GM19240 (cell line): Measurements from ENCODE around the gene ZNF688.
"Not testable (repeated sequence)": the region's sequence is repeated elsewhere in the genome, so short reads cannot be mapped to it uniquely, and the experiment has no call there.

Experiments
- DNase-seq: peaks from one replicate; pipeline ENCODE4 v3.0.0; 2011; ENCODE audit warnings: low spot score; ENCODE audit not compliant: insufficient read length

The ZNF688 gene

DNA sequence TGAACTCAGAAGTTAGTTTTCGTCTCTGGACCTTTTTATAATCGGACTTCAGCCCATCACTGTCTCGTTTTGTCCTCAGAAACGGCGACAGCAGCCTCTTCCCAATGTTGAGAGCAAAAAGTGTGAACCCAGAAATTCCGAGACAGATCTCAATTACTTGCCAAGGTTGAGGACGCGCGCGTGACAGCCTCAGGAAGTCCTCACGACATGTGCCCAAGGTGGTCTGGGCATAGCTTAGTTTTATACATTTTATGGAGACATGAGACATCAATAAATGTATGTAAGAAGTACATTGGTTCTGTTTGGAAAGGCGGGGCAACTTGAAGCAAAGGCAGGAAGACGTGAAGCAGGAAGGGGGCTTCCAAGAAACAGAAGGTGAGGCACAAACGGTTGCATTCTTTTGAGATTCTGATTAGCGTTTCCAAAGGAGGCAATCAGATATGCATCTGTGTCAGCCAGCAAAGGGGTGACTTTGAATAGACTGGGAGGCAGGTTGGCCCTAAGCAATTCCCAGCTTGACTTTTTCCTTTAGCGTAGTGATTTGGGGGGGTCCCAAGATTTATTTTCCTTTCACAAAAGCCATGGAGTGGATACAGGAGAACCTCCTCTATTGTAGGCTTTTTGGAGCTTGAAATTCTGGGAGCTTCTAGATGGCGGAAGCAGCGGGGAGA is 36.3 kb downstream of the ZNF688 start:
- no peak for DNase-seq

DNA sequence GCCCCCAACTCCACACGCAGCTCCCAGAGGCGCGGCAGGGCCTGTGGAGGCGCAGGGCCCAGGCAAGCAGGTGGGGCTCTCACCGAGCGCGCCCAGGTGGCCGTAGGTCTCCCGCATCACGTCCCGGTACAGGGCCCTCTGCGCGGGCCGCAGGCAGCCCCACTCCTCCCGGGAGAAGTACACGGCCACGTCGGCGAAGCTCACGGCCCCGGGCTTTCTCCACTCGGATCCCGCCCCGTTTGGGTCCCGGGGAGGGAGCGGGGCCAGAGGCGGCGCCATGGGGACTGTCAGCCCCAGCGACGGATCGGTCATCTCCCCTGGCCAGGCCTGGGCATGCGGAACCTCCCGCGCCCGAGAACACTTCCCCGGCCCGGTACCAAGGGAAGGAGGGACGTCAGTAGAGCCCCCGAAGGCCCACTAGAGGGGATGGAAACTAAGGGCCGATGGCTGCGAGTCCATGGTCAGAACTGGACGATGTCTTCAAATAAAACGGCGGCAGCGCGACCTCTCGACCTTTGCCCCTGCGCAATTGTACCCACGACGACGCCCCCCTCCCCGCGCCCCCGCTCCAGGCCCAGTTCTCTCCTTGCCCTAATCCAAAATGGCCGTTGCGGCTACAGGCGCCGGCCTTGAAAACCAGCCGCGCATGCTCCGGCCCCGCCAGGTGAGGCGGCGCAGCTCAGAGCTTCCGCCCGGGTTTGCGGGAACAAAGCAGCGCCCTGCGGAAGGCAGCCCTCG is 37.0 kb downstream of the ZNF688 start, which contains the start of gene ZNF747:
ZNF747 (minus strand) TSS at position 491 of the 738 bp plus-strand sequence; CDS start at position 312, 179 bp downstream.
- peak; percentile 93 for DNase-seq

DNA sequence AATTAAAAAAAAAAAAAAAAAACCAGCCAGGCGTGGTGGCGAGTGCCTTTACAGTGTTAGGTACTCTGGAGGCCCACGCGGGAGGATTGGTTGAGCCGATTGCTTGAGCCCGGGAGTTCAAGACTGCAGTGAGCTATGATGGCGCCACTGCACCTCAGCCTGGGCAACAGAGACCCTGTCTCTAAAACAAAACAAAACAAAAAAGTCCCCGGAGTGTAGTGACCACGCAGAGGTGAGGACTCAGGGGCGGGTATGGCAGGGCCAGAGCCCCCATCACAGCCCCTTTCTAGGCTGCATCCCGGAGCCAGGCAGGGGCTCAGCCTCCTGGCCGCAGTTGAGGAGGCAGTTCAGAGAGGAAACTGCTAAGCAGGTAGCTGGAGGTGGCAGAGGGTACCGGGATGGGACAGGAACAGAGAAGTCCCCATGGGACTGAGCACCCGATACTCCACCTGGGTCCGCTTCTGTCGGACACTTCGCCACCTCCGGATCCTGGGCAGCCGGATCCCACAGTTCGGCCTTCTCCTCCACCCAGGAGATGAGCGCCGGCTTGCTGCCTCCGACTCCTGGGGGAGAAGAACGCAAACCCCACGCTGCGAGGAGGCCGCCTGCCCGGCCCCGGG is 37.7 kb downstream of the ZNF688 start:
- no peak for DNase-seq

DNA sequence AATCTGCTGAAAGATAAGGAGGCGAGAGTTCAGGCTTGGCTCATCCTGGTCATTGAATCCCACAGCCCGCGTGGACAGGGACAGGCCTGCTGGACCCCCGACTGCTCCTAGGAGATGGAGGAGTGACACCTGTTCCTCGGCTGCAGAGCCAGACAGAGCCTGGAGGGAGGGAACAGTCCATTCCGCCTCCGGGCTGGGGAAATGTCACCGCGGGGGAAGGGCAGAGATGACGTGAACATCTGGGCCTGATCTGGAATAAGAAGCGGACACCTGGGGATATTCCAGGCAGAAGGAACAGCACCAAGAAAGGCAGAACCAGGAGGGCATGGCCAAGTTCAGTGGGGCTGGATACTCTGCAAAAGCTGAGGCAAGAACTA is 38.4 kb downstream of the ZNF688 start:
- no peak for DNase-seq

DNA sequence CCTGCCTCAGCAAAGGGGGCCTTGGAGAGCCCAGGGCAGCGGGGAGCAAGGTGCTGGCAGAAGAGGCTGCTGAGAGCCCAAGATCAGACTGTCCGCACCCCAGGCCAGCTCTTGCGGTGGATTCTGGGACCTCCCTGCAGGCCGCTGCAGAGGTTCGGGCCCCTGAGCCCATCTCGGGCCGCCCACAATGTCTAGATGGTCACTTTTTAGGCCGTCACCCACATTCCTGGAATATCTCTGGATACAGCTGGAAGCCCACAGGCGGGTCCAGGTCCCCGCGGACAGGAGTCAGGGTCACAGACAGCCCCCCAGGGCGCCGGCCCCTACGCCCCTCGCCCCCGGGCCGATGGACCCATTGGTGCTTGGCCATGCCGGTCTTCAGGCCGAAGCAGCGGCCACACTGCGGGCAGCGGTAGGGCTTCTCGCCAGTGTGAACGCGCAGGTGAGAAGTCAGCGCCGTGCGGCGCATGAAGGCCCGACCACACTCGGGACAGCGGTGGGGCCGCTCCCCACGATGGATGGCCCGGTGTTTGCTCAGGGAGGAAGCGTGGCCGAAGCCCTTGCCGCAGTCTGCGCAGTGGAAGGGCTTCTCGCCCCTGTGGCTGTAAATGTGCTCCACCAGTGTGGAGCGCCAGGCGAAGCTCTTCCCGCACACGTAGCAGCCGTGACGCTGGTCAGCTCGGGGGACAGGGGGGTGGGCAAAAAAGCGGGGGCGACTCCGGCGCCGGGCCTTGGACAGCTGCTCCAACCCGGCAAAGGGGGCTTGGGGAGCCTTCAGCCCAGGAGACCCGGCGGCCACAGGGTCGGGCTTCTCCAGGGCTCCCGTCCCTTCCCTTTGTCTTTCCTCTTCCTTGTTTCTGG is 39.0 kb downstream of the ZNF688 start:
- DNase-seq, result no peak

DNA sequence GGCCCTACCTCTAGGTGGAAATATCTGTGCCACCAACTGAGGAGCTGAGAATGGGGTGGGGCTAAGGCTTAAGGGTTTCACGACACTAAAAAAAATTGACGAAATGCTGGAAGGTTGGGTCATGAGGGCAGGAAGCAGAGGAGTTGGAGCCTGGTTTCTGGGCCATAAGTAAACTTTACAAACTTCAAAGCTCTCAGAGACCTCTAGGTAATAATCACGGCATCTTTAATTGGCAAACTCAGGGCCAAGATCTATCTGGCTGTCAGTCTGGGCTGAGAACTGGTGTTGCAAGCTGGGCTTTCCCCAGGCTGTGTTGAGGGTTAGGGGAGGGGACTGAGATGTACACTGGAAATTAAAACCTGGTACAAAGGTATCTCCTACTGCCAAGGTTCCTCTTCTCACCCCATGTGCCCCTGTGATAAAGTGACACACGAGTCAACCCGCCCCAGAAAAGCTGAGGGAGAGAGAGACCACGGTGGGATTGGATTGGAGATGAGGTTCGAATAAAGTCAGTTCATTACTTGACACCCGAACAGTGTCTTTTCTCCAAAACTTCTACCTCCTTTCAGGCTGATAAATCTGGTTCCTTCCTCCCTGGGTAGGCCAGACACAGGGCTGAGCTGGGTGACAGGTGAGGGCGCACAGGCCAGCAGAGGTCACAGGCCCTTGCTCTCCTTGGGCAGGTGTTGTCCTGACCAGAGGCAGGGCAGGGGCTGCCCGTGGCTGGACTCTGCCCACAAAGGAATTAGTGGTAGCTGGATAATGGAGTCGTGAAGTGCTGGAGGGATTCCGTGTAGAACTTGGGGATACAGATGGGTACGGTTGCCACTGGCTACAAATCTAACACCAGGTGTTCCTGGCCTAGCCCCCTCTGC is 41.1 kb downstream of the ZNF688 start:
- no peak for DNase-seq

GRCh38 chr16:30528799-30529457 is 42.6 kb downstream of the ZNF688 start:
- DNase-seq, result no peak

DNA sequence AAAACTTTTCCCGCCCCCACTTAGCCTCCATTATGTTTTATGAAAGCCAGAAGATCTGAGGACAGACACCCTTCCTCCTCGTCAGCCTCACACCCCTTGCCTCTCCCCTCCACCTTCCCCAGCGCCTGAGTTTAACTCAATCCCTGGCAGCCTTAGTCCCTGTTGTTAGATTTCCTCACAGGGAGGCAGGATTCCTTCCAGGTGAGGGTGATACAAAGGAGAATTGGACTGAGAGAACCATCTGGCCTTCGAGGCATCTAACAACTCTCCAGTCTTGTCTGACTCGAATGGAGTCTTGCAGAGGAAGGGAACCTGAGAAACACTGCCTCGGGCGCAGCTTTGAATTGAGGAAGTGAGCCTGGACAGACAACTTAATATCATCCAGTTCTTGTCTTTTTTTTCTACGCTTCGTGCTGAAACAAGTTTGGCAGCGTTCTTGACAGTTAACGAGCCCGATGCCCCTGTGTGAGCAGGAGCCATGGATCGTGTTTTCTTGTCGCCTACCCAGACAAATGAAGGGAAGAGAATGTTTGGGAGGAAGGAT is 43.8 kb downstream of the ZNF688 start:
- peak; percentile 55 for DNase-seq

GRCh38 chr16:30526823-30527634 is 44.5 kb downstream of the ZNF688 start:
- DNase-seq, result peak; percentile 97

- DNase-seq, result peak; percentile 27
Measured at GRCh38 chr16:30526137-30526822, 45.2 kb downstream of the ZNF688 start, which contains the start of gene ZNF768. ZNF768 (minus strand) TSS chr16:30526566; CDS start chr16:30526413, 153 bp downstream.

DNA sequence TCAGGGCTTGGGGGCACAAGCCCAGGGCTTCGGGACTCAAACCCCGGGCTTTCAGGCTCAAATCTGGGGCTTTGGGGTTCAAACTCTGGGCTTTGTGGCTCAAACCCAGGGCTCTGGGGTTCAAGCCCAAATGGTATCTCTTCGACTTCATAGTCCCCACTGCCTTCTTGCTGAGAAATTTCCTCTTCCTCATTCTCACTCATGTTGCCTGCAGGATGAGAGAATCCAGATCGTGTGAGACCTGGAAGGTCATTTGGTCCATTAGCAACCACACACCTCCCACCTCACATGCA is 45.7 kb downstream of the ZNF688 start:
- no peak for DNase-seq

GRCh38 chr16:30524575-30525568 is 46.6 kb downstream of the ZNF688 start:
- no peak for DNase-seq

DNA sequence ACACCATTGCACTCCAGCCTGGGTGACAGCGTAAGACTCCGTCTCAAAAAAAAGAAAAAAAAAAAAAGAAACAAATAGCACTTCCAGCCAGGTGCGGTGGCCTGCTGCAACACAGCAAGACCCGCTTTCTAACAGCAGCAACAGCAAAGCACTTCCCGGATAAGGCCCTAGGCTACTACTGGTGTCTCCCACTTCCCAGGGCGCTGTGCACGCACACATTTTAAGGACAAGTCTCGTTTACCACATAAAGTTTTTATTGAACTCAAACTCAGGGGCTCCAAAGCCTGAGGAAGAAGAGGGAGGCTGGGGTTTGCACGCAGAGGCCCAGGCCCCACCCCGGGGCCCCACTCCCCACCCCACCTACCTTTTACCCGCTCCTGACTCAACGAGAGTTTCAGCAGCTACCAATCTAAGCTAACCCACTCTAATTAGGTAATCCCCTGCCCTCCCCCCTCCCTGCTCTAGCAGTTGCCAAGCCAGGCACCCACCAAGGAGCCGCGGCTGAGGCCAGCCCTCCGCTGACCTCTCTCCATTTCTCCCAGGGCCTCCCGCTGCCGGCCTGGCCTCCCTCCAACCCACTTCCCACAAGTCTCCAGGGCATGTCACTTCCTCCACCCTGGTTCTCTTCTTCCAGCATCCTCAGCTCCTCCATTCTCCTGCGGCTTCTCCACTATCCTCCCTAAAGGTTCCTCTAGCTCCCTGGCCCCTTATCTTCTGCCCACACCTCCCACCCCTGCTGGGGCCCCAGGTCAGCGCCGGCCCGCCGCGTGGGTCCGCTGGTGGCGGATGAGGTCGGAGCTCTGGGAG is 47.5 kb downstream of the ZNF688 start:
- no peak for DNase-seq

DNA sequence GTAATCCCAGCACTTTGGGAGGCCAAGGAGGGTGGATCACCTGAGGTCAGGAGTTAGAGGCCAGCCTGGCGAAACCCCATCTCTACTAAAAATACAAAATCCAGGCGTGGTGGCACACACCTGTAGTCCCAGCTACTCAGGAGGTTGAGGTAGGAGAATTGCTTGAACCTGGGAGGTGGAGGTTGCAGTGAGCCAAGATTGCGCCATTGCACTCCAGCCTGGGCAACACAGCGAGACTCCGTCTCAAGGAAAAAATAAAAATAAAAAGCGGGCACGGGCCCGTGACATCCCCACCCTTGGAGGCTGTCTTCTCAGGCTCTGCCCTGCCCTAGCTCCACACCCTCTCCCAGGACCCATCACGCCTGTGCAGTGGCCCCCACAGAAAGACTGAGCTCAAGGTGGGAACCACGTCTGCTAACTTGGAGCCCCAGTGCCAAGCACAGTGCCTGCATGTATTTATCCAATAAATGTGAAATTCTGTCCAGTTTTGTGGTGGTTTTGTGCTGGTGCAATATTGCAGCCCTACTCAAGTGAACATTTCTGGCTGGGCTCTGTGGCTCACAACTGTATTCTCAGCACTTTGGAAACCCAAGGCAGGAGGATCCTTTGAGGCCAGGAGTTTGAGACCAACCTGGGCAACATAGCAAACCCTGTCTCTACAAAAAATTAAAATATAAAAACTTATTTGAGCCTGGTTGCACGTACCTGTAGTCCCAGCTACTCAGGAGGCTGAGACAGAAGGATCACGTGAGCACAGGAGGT is 48.6 kb downstream of the ZNF688 start:
- not testable (repeated sequence) for DNase-seq

GRCh38 chr16:30521873-30522641 is 49.5 kb downstream of the ZNF688 start:
- DNase-seq, result no peak
